Inflammatory macrophage treated with lipopolysaccharide for 4 hours (primary cell): ENCODE results near the gene CENPP.

Experiments used
- DNase-seq: peaks from one replicate; pipeline ENCODE4 v3.0.0-alpha.2; 2020

CENPP gene

DNA sequence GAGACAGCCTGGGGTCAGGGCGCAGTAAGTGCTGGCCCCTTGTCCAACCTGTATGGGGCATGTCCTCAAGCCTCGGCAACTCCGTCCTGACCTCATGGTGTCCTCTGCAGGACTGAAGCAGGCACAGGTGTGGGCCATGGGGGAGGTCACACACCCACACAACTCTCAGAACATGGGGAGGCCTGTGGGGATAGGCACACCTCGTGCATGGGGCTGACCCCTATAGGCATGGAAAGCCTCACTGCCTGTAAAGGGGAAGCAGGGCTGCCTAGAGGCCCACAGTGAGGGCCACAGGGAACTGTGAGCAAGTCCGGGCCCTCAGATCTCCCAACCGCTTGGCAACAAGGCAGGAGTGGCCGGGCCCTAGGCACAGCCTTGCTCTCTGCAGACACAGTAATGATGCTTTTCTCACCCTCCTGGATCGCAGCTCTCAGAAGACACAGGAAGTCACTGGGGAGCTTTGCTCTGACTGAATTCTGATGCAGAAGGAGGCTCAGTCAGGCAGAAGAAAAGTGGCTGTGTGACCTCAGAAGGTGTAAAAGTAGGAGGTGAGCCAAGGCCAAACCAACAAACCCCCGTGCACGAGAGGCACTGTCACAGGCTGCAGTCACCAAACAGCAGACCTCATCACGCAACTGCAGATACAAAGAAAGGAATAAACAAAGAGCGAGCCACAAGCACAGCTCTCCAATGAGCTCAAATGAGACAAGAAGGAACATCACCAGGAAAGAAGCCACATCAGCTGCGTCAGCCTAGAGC is 338.8 kb downstream of the CENPP start:
- DNase-seq, result no peak

DNA sequence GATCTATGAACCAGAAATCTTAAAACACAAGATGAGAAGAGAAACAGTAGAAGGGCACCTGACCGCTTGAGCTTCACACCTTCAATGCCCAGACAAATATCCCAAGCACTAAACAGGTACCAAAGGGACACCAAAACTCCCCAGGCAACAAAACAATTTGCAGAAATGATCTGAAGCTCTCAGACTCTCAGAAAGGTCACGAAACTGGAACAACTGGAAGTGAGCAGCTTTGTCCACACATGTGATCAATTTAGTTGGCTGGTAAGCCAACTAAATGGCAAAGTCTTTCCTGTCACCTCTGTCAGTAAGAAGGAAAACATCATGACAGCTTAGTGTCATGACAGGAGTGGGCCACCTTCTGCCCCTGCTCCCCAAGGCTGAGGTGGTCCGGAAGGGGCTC is 340.1 kb downstream of the CENPP start:
- DNase-seq, result no peak

DNA sequence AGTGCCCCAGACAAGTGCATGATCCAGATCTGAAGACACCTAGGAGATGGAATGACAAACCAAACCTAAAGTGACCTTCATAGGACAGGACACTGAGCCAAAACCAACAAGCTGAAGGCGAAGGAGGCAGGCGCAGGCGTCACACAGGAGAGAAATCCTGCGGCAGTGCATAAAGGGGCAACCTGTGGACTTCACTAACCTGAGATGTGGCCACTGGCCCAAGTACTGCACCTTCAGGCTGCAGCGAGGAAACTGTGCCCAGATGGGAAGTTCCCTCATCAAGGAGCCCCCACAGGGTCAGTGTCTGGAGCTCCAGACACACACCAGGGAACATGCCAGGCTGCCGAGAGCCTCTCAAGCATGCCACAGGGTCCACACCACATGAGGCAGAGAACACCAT is 340.5 kb downstream of the CENPP start:
- DNase-seq, result no peak

DNA sequence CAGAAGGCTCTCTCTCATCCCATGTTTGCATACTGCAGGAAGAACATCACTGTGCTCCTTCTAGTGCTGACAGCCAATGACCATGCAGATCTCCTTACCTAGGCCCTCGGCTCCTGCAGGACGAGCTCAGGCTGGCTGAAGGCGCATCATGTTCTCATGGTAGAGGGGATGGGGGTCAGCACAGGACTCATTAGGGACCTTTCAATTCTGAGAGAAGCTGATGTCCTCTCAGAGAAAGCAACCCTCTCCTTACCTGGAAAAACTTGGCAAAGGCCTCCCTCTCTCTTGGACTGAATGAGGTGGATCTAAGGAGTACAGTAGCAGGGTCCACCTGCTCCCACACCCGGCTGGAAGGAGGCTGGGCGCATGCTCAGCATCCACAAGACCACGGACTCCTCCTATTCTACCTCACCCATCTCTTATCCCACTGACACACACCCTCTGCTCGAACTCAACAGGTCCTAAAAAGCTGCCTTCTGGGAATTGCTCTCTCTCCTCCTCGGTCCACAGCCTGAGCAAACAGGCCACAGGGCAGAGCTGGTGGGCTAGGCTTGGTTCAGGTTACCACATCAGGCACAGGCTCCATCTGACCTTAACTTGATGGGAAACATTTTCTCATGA is 341.3 kb downstream of the CENPP start:
- DNase-seq, result no peak

- peak; percentile 25 for DNase-seq
Measured at GRCh38 chr9:92668746-92669526, 343.2 kb downstream of the CENPP start.

GRCh38 chr9:92669527-92669889 is 343.8 kb downstream of the CENPP start:
- peak; percentile 46 for DNase-seq
